ENCODE measurements around the gene USP53. TPM values are rescaled to one million over a fixed set of nuclear protein-coding genes. Genes with fewer than 3 reads are reported as not detected.

USP53 gene
- total and polyA plus RNA-seq, 2 of the 13 experiments (the other 11 are each of a cell fraction or from before 2014, with no cell fraction given): 5.3 to 8.1 TPM

GRCh38 chr4:119212234-119212963 is at the start of gene USP53 (continued):
- TF ChIP-seq GLMP (CRISPR knock-in tag; IDR thresholded peaks at IDR 0.05; ENCODE audit: borderline replicate concordance) (no peak), ZNF770 (CRISPR knock-in tag; IDR thresholded peaks at IDR 0.05) (peak; percentile 10; the same call in 1 of the 2 replicates), KAT2B (IDR thresholded peaks at IDR 0.05; ENCODE audit: borderline replicate concordance, low read depth, low read length) (no peak), IKZF4 (CRISPR knock-in tag; IDR thresholded peaks at IDR 0.05; ENCODE audit: borderline replicate concordance, low read depth, not compliant biosample characterization) (no peak), TERF1 (CRISPR knock-in tag; IDR thresholded peaks at IDR 0.05) (no peak), ZBTB25 (CRISPR knock-in tag; IDR thresholded peaks at IDR 0.05) (no peak; the same call in 1 of the 2 replicates), IRF2 (CRISPR knock-in tag; IDR thresholded peaks at IDR 0.05) (0 out of 2 replicates have a peak, but pooled peaks have one; percentile 15), ZNF512 (CRISPR knock-in tag; IDR thresholded peaks at IDR 0.05) (no peak), CHD4 (IDR thresholded peaks at IDR 0.05; ENCODE audit: borderline replicate concordance, low read length) (no peak), TEAD3 (CRISPR knock-in tag; optimal IDR thresholded peaks at IDR 0.05; ENCODE audit: borderline replicate concordance) (peak; percentile 6), ZNF263 (CRISPR knock-in tag; IDR thresholded peaks at IDR 0.05) (peak; percentile 52; the same call in 1 of the 2 replicates), PBX3 (CRISPR knock-in tag; IDR thresholded peaks at IDR 0.05; ENCODE audit: borderline replicate concordance) (0 out of 2 replicates have a peak, but pooled peaks have one; percentile 15), ZNF484 (CRISPR knock-in tag; IDR thresholded peaks at IDR 0.05; ENCODE audit: borderline replicate concordance, low read depth) (no peak), ZNF256 (CRISPR knock-in tag; conservative IDR thresholded peaks at IDR 0.05) (no peak), SATB2 (CRISPR knock-in tag; IDR thresholded peaks at IDR 0.05) (0 out of 2 replicates have a peak, but pooled peaks have one; percentile 11), ZNF788 (CRISPR knock-in tag; IDR thresholded peaks at IDR 0.05; ENCODE audit: borderline replicate concordance) (peak; percentile 83; the same call in 1 of the 2 replicates), RORA (CRISPR knock-in tag; IDR thresholded peaks at IDR 0.05) (no peak), ZNF143 (CRISPR knock-in tag; IDR thresholded peaks at IDR 0.05) (no peak), KLF15 (CRISPR knock-in tag; IDR thresholded peaks at IDR 0.05; ENCODE audit: borderline replicate concordance) (peak; percentile 44; the same call in 1 of the 2 replicates)
